Activated CD8-positive, alpha-beta T cell treated with anti-CD3 and anti-CD28 coated beads, Interleukin-2, amount 10 ng/mL, durations not matched to agents 7 days and 5 days (primary cell): ENCODE data around the gene ATAD2B. TPM values are rescaled to one million over a fixed set of nuclear protein-coding genes. Genes with fewer than 3 reads are reported as not detected.

Experiments used
- ATAC-seq: fragments of 150-1000 bp; cut with Tn5 transposase; one replicate; pipeline ENCODE4 v1.10.0; 2021; ENCODE audit warnings: moderate library complexity
- CTCF ChIA-PET: fragments of 350-600 bp; sonication (Branson Sonifier 250); formaldehyde crosslinking; loops from one replicate; lab custom pipeline; 2021; ENCODE audit warnings: antibody characterized with exemption; lab: Charles Lee
- POLR2A ChIA-PET: fragments of 350-600 bp; sonication (Branson Sonifier 250); formaldehyde crosslinking; loops from one replicate; lab custom pipeline; 2021; ENCODE audit warnings: antibody characterized with exemption; lab: Charles Lee
- DNase-seq: peaks from one replicate; pipeline ENCODE4 v3.0.0-alpha.2; 2020
- H3K27ac Mint-ChIP-seq: one replicate; pipeline ENCODE4 v1.8.0; 2021; ENCODE audit warnings: mild to moderate bottlenecking, mixed read lengths
- H3K27me3 Mint-ChIP-seq: one replicate; pipeline ENCODE4 v1.8.0; 2021; ENCODE audit warnings: low read depth, mixed read lengths
- H3K36me3 Mint-ChIP-seq: one replicate; pipeline ENCODE4 v1.8.0; 2021; ENCODE audit warnings: low read depth, mixed read lengths
- H3K4me1 Mint-ChIP-seq: one replicate; pipeline ENCODE4 v1.8.0; 2021; ENCODE audit warnings: low read depth, mixed read lengths
- H3K4me3 Mint-ChIP-seq: one replicate; pipeline ENCODE4 v1.8.0; 2021; ENCODE audit warnings: mild to moderate bottlenecking, mixed read lengths
- H3K9me3 Mint-ChIP-seq: one replicate; pipeline ENCODE4 v1.8.0; 2022; ENCODE audit warnings: mixed read lengths; ENCODE audit not compliant: insufficient read depth
- total RNA-seq, 2 experiments: library from RNA; stranded (reverse); gene quantifications; one replicate each; pipeline ENCODE4 v1.2.3, GENCODE V29; 2021

ATAD2B gene
- total RNA-seq, 2 experiments from 2014 or later: 28.2 to 32.0 TPM

- no peak overlapping the region for H3K4me3 Mint-ChIP-seq
- ChIA-PET POLR2A (interaction anchor here (1.7 kb wide), 1 partner anchor 14 kb away, joined by 9 read pairs; no protein-coding TSS in a partner anchor), CTCF (interaction anchor here (2.9 kb wide), 1 partner anchor 15 kb away, joined by 8 read pairs; the partner anchor contains the start of gene ATAD2B)
- H3K27me3 Mint-ChIP-seq: no peaks in the 10 kb centered on the region
- peaks cover 15% of the 10 kb centered on the region for H3K4me1 Mint-ChIP-seq
- H3K9me3 Mint-ChIP-seq: no peaks in the 10 kb centered on the region
- peaks cover 19% of the 10 kb centered on the region for H3K36me3 Mint-ChIP-seq
- no peak for ATAC-seq
- no peak overlapping the region for H3K27ac Mint-ChIP-seq
- DNase-seq: no peak
Measured at GRCh38 chr2:23912054-23912453, 14.9 kb downstream of the ATAD2B start.

DNA sequence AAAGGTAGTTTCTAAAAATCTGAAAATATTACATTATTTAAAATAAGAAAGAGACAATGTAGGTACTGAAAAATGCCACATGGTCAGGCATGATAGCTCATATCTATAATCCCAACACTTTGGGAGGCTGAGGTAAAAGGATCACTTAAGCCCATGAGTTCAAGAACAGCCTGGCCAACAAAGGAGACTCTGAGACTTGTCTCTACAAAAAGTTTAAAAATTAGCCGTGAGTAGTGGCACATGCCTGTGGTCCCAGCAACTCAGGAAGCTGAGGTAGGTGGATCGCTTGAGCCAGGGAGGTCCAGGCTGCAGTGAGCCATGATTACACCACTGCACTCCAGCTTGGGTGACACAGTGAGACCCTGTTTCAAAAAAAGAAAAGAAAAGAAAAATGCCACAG lies 21.8 kb downstream of the ATAD2B start:
- peaks cover 7% of the 10 kb centered on the region for H3K4me1 Mint-ChIP-seq
- no peaks in the 10 kb centered on the region for H3K27me3 Mint-ChIP-seq
- H3K9me3 Mint-ChIP-seq: no peaks in the 10 kb centered on the region
- DNase-seq (no peak), ATAC-seq (no peak)
- POLR2A ChIA-PET: no interaction called here
- CTCF ChIA-PET: interaction anchor here (1.4 kb wide), 1 partner anchor 22 kb away, joined by 4 read pairs; the partner anchor contains the start of gene ATAD2B
- H3K36me3 Mint-ChIP-seq: peaks cover 8% of the 10 kb centered on the region
- H3K27ac Mint-ChIP-seq: no peak overlapping the region
- H3K4me3 Mint-ChIP-seq: no peak overlapping the region

GRCh38 chr2:23904692-23905091 lies 22.2 kb downstream of the ATAD2B start:
- H3K27ac Mint-ChIP-seq: no peak overlapping the region
- H3K27me3 Mint-ChIP-seq: no peaks in the 10 kb centered on the region
- ATAC-seq (no peak), DNase-seq (no peak)
- peaks cover 7% of the 10 kb centered on the region for H3K4me1 Mint-ChIP-seq
- H3K36me3 Mint-ChIP-seq: peaks cover 6% of the 10 kb centered on the region
- POLR2A ChIA-PET: no interaction called here
- no peak overlapping the region for H3K4me3 Mint-ChIP-seq
- CTCF ChIA-PET: interaction anchor here (1.4 kb wide), 2 partner anchors 22 to 23 kb away, joined by 3 to 4 read pairs; partner anchors contain the start of gene ATAD2B
- no peaks in the 10 kb centered on the region for H3K9me3 Mint-ChIP-seq

- no peak for DNase-seq
- POLR2A ChIA-PET: no interaction called here
Measured at GRCh38 chr2:23904215-23904614, 22.7 kb downstream of the ATAD2B start.

GRCh38 chr2:23903034-23903433 lies 23.9 kb downstream of the ATAD2B start:
- no peaks in the 10 kb centered on the region for H3K36me3 Mint-ChIP-seq
- peaks cover 9% of the 10 kb centered on the region for H3K4me1 Mint-ChIP-seq
- POLR2A ChIA-PET: no interaction called here
- ATAC-seq: no peak
- H3K27ac Mint-ChIP-seq: no peak overlapping the region
- H3K4me3 Mint-ChIP-seq: no peak overlapping the region
- H3K27me3 Mint-ChIP-seq: no peaks in the 10 kb centered on the region
- CTCF ChIA-PET: no interaction called here
- no peaks in the 10 kb centered on the region for H3K9me3 Mint-ChIP-seq
- no peak for DNase-seq

More at GRCh38 chr2:23904215-23904614, 22.7 kb downstream of the ATAD2B start:
- Mint-ChIP-seq H3K36me3 (peaks cover 4% of the 10 kb centered on the region), H3K4me3 (no peak overlapping the region), H3K4me1 (peaks cover 7% of the 10 kb centered on the region), H3K27ac (no peak overlapping the region), H3K27me3 (no peaks in the 10 kb centered on the region), H3K9me3 (no peaks in the 10 kb centered on the region)
- ATAC-seq: no peak
- CTCF ChIA-PET: interaction anchor here (1.4 kb wide), 1 partner anchor 23 kb away, joined by 3 read pairs; the partner anchor contains the start of gene ATAD2B

DNA sequence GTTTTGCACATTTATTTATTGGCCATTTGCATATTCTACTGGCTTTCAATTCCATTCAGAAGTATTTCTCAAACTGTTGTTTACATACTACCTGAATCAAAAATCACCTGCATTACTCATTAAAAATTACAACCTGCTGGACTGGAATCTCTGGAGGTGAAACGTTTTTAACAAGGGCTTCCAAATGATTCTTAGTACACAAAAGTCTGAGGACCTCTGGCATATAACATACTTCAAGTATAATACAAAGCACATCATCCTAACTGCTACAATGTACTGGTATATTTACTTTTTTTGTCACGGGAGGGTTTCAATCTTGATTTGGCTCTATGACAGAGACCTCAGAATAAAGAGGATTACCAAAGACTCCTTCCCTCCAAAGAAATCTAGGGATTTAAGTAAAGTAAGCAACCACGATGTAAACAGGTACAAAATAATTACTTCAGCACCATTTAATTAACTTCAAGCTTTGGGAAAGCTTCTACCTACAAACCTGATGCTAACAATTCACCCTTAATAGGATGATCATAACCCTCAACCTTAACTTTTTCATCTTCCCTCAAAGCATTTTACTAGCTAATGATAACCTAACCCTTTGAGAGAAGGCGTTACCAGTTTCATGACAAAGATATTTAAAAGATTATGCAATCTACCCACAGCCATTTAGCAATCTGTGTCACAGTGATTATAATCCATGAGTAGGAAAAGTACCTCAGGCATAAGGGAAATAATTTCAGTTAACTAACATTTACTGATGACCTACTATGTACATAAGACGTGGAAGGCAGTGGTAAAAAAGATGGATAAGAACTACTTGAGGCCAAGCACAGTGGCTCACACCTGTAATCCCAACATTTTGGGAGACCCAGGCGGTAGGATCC lies 24.7 kb downstream of the ATAD2B start:
- Mint-ChIP-seq H3K4me3 (no peak overlapping the region), H3K27me3 (no peaks in the 10 kb centered on the region), H3K9me3 (no peaks in the 10 kb centered on the region), H3K4me1 (peaks cover 9% of the 10 kb centered on the region), H3K27ac (no peak overlapping the region), H3K36me3 (no peaks in the 10 kb centered on the region)
- POLR2A ChIA-PET: no interaction called here
- ATAC-seq: no peak
- no peak for DNase-seq
- CTCF ChIA-PET: interaction anchor here (1.5 to 2.6 kb wide), 2 partner anchors 10 to 24 kb away, joined by 4 to 16 read pairs; partner anchors contain the start of gene ATAD2B

DNA sequence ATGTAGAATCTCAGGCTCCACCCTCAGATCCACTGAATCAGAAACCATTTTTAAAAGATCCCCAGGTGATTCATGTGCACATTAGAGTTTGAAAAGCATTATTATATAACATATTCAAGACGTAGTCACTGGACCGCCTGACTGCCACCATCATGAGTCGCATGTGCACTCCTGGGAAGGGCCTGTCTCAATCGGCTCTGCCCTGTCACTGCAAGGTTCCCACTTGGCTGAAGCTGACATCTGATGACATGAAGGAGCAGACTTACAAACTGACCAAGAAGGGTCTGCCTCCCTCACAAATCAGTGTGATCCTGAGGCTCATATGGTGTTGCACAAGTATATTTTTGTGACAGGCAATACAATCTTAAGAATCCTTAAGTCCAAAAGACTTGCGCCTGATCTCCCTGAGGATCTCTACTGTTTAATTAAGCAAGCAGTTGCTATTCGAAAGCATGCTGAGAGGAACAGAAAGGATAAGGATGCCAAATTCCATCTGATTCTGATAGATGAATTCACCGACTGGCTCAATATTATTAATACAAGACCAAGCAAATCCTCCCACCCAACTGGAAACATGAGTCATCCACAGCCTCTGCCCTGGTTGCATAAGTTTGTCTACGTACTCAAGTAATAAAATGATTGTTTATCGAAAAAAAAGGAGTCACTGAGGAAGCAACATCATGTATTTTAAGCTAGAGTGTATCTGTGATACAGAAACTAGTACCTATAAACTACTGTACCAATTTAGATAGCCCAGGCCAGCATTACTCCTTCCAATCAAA lies 26.2 kb downstream of the ATAD2B start:
- POLR2A ChIA-PET: interaction anchor here (1.5 kb wide), 1 partner anchor 40 kb away, joined by 3 read pairs; the partner anchor contains the start of gene UBXN2A
- H3K4me3 Mint-ChIP-seq: no peak overlapping the region
- no peak overlapping the region for H3K27ac Mint-ChIP-seq
- H3K9me3 Mint-ChIP-seq: no peaks in the 10 kb centered on the region
- no peaks in the 10 kb centered on the region for H3K27me3 Mint-ChIP-seq
- H3K36me3 Mint-ChIP-seq: peaks cover 4% of the 10 kb centered on the region
- CTCF ChIA-PET: interaction anchor here (2.6 kb wide), 1 partner anchor 26 kb away, joined by 16 read pairs; the partner anchor contains the start of gene ATAD2B
- no peak for DNase-seq
- ATAC-seq: no peak
- peaks cover 12% of the 10 kb centered on the region for H3K4me1 Mint-ChIP-seq

DNA sequence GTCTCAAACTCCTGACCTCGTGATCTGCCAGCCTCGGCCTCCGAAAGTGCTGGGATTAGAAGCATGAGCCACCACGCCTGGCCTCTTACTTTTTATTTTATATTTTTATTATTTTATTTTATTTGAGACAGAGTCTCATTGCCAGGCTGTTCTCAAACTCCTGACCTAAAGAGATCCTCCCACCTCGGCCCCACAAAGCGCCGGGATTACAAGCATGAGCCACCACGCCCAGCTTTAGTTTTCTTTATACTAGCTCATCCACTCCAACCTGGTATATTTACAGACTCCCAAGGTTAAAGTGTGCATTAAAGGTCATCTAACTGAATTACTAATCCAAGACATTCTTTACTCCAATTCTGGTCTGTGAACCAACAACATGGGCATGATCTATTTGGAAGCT lies 26.8 kb downstream of the ATAD2B start:
- Mint-ChIP-seq H3K9me3 (no peaks in the 10 kb centered on the region), H3K4me1 (peaks cover 8% of the 10 kb centered on the region), H3K27ac (no peak overlapping the region), H3K27me3 (no peaks in the 10 kb centered on the region), H3K36me3 (peaks cover 4% of the 10 kb centered on the region), H3K4me3 (no peak overlapping the region)
- POLR2A ChIA-PET: interaction anchor here (1.5 kb wide), 1 partner anchor 40 kb away, joined by 3 read pairs; the partner anchor contains the start of gene UBXN2A
- DNase-seq (no peak), ATAC-seq (no peak)
- CTCF ChIA-PET: interaction anchor here (2.6 kb wide), 1 partner anchor 26 kb away, joined by 16 read pairs; the partner anchor contains the start of gene ATAD2B

GRCh38 chr2:23871206-23871605 lies 55.7 kb downstream of the ATAD2B start:
- peaks cover 32% of the 10 kb centered on the region for H3K36me3 Mint-ChIP-seq
- H3K4me1 Mint-ChIP-seq: no peaks in the 10 kb centered on the region
- H3K27me3 Mint-ChIP-seq: no peaks in the 10 kb centered on the region
- H3K9me3 Mint-ChIP-seq: no peaks in the 10 kb centered on the region
- CTCF ChIA-PET: no interaction called here
- no peak for ATAC-seq
- DNase-seq: no peak
- H3K27ac Mint-ChIP-seq: no peak overlapping the region
- POLR2A ChIA-PET: no interaction called here
- H3K4me3 Mint-ChIP-seq: no peak overlapping the region

- Mint-ChIP-seq H3K36me3 (peaks cover 28% of the 10 kb centered on the region), H3K27ac (no peak overlapping the region), H3K4me3 (no peak overlapping the region), H3K4me1 (no peaks in the 10 kb centered on the region), H3K27me3 (no peaks in the 10 kb centered on the region), H3K9me3 (no peaks in the 10 kb centered on the region)
- ChIA-PET CTCF (interaction anchor here (1.7 kb wide), 1 partner anchor 60 kb away, joined by 5 read pairs; the partner anchor contains the start of gene ATAD2B), POLR2A (no interaction called here)
- DNase-seq (no peak), ATAC-seq (no peak)
Measured at GRCh38 chr2:23867449-23867848, 59.5 kb downstream of the ATAD2B start.

DNA sequence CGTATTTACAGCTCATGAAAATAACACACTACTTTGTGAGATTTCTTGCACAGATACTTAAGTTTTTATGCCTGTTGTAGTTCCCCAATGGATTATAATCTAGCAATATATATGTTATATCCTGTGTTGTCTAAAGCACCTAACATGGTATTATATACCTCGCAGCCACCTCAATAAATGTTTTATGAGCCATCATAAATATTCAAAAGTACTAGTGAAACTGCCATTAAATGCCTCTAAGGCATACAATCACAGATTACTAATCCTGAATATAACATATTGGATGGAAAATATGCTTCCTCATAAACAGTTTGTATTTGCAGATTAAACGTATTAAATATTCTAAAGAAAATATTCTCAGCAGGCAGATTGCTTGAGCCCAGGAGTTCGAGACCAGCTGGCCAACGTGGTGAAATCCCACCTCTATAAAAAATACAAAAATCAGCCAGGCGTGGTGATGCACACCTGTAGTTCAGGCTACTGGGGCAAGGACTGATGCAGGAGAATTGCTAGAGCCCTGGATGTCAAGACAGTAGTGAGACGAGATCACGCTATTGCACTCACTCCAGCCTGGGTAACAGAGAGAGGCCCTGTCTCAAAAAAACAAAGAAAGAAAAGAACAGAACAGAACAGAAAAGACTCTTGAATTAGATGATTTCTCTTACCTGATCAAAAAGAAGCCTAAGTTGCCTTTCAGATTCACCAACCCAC lies 64.1 kb downstream of the ATAD2B start:
- H3K27ac Mint-ChIP-seq: no peak overlapping the region
- no peak overlapping the region for H3K4me3 Mint-ChIP-seq
- ChIA-PET POLR2A (no interaction called here), CTCF (no interaction called here)
- ATAC-seq (no peak), DNase-seq (no peak)
- peaks cover 21% of the 10 kb centered on the region for H3K36me3 Mint-ChIP-seq
- H3K9me3 Mint-ChIP-seq: no peaks in the 10 kb centered on the region
- no peaks in the 10 kb centered on the region for H3K27me3 Mint-ChIP-seq
- H3K4me1 Mint-ChIP-seq: no peaks in the 10 kb centered on the region
